Muscle of leg (tissue), 11 donors: Measurements from ENCODE around the gene CFAP92. TPM values are rescaled to one million over a fixed set of nuclear protein-coding genes. Genes with fewer than 3 reads are reported as not detected.

ENCODE experiments used
- DNase-seq: peaks from one replicate; pipeline ENCODE4 v3.0.0; 2013
- H3K27ac ChIP-seq: one replicate; pipeline ENCODE4 v1.5.1; 2013; ENCODE audit warnings: mild to moderate bottlenecking, low read length, control low read depth
- H3K27me3 ChIP-seq: one replicate; pipeline ENCODE4 v1.6.1; 2013; ENCODE audit warnings: low read length; ENCODE audit not compliant: control insufficient read depth, insufficient read depth
- H3K36me3 ChIP-seq: one replicate; pipeline ENCODE4 v1.6.1; 2013; ENCODE audit warnings: low read length; ENCODE audit not compliant: control insufficient read depth, insufficient read depth
- H3K4me1 ChIP-seq: one replicate; pipeline ENCODE4 v1.6.1; 2013; ENCODE audit warnings: low read length; ENCODE audit not compliant: control insufficient read depth, insufficient read depth
- H3K4me3 ChIP-seq: one replicate; pipeline ENCODE4 v1.5.1; 2013; ENCODE audit warnings: low read length, control low read depth
- H3K9me3 ChIP-seq: replicated peaks from 2 replicates; pipeline ENCODE4 v1.6.1; 2013; ENCODE audit warnings: low read depth, low read length; ENCODE audit not compliant: control insufficient read depth
- WGBS: methylation state at CpG from one replicate; pipeline ENCODE4 v1.1.5; 2013; ENCODE audit warnings: missing lambda C conversion rate; ENCODE audit not compliant: insufficient coverage; 5-methylcytosine and 5-hydroxymethylcytosine counted together
- polyA plus RNA-seq, 8 donors: library from polyadenylated mRNA; unstranded; fragments of 120-200 nt; gene quantifications; one replicate each; pipeline versions ENCODE4 v1.2.1 to v1.2.3, GENCODE V29; 2013; ENCODE audit warnings: inconsistent platforms in 1 of 8, low replicate concordance in 1 of 8; ENCODE audit not compliant: insufficient read length in 8 of 8, insufficient read depth in 1 of 8
- total RNA-seq: library from RNA; stranded (reverse); fragments of 120-200 nt; gene quantifications from one replicate; pipeline ENCODE4 v1.2.4, GENCODE V29; 2013

The CFAP92 gene
- total and polyA plus RNA-seq, 9 donors, result 0.27 to 1.1 (median 0.57) TPM

- no peaks in the 10 kb centered on the region for H3K9me3 ChIP-seq
- H3K4me1 ChIP-seq, result peaks cover 20% of the 10 kb centered on the region
- DNase-seq, result no peak
- 14% methylated on average over 1 of the region's 2 CpGs for WGBS
- no peaks in the 10 kb centered on the region for H3K36me3 ChIP-seq
- no peak overlapping the region for H3K4me3 ChIP-seq
- no peak overlapping the region for H3K27ac ChIP-seq
- H3K27me3 ChIP-seq, result peaks cover 27% of the 10 kb centered on the region
These were observed 13.9 kb upstream of the CFAP92 start for GRCh38 chr3:129007792-129008191.

- WGBS, result 57% methylated on average over 1 of the region's 3 CpGs
These were observed 13.0 kb upstream of the CFAP92 start for GRCh38 chr3:129006864-129007263.

GRCh38 chr3:129005526-129006303 is 11.8 kb upstream of the CFAP92 start:
- Histone ChIP-seq H3K4me3 (no peak overlapping the region), H3K9me3 (no peaks in the 10 kb centered on the region), H3K27me3 (peaks cover 47% of the 10 kb centered on the region), H3K36me3 (no peaks in the 10 kb centered on the region), H3K4me1 (peaks cover 23% of the 10 kb centered on the region), H3K27ac (no peak overlapping the region)
- 88% methylated on average over 4 of the region's 4 CpGs for WGBS
- no peak for DNase-seq

More at GRCh38 chr3:129006864-129007263, 13.0 kb upstream of the CFAP92 start:
- H3K9me3 ChIP-seq, result no peaks in the 10 kb centered on the region
- H3K27me3 ChIP-seq, result peaks cover 36% of the 10 kb centered on the region
- H3K27ac ChIP-seq, result no peak overlapping the region
- DNase-seq, result no peak
- H3K36me3 ChIP-seq, result no peaks in the 10 kb centered on the region
- H3K4me1 ChIP-seq, result peaks cover 20% of the 10 kb centered on the region
- no peak overlapping the region for H3K4me3 ChIP-seq

- peaks cover 57% of the 10 kb centered on the region for H3K27me3 ChIP-seq
- no peaks in the 10 kb centered on the region for H3K9me3 ChIP-seq
- no peaks in the 10 kb centered on the region for H3K36me3 ChIP-seq
- no peak overlapping the region for H3K4me3 ChIP-seq
- no peak overlapping the region for H3K27ac ChIP-seq
- peaks cover 25% of the 10 kb centered on the region for H3K4me1 ChIP-seq
- 71% methylated on average over 4 of the region's 6 CpGs for WGBS
- no peak for DNase-seq
These were observed 10.9 kb upstream of the CFAP92 start for GRCh38 chr3:129004639-129005295.

GRCh38 chr3:129003578-129004112 is 9.8 kb upstream of the CFAP92 start:
- Histone ChIP-seq H3K4me1 (peaks cover 25% of the 10 kb centered on the region), H3K27me3 (peaks cover 66% of the 10 kb centered on the region), H3K27ac (no peak overlapping the region), H3K4me3 (no peak overlapping the region), H3K9me3 (no peaks in the 10 kb centered on the region), H3K36me3 (no peaks in the 10 kb centered on the region)
- 7% methylated on average over 55 of the region's 55 CpGs for WGBS
- DNase-seq, result no peak

GRCh38 chr3:129002573-129003569 is 9.0 kb upstream of the CFAP92 start:
- H3K27me3 ChIP-seq, result peaks cover 66% of the 10 kb centered on the region
- no peaks in the 10 kb centered on the region for H3K9me3 ChIP-seq
- no peaks in the 10 kb centered on the region for H3K36me3 ChIP-seq
- DNase-seq, result no peak
- WGBS, result 42% methylated on average over 21 of the region's 28 CpGs
- H3K4me3 ChIP-seq, result no peak overlapping the region
- H3K4me1 ChIP-seq, result peaks cover 20% of the 10 kb centered on the region
- no peak overlapping the region for H3K27ac ChIP-seq

- Histone ChIP-seq H3K4me3 (peak overlapping the region; percentile 52), H3K27ac (no peak overlapping the region), H3K36me3 (no peaks in the 10 kb centered on the region), H3K4me1 (peaks cover 15% of the 10 kb centered on the region), H3K9me3 (no peaks in the 10 kb centered on the region), H3K27me3 (peaks cover 65% of the 10 kb centered on the region)
- DNase-seq, result no peak
- WGBS, result under 1% methylated on average over 81 of the region's 81 CpGs
These were observed 8.1 kb upstream of the CFAP92 start for GRCh38 chr3:129001806-129002572.

GRCh38 chr3:129001101-129001805 is 7.4 kb upstream of the CFAP92 start, which contains the start of gene EFCC1:
Gene EFCC1 (plus strand): TSS chr3:129001304. CDS start chr3:129001629, 325 bp downstream.
- H3K36me3 ChIP-seq, result no peaks in the 10 kb centered on the region
- H3K4me3 ChIP-seq, result peak within 1 kb of the TSS; percentile 52
- WGBS, result under 1% methylated on average over 60 of the region's 74 CpGs
- peak; percentile 81 for DNase-seq
- peaks cover 70% of the 10 kb centered on the region for H3K27me3 ChIP-seq
- H3K4me1 ChIP-seq, result peaks cover 13% of the 10 kb centered on the region
- H3K27ac ChIP-seq, result peak within 1 kb of the TSS; percentile 31
- H3K9me3 ChIP-seq, result no peaks in the 10 kb centered on the region

- H3K4me3 ChIP-seq, result peak overlapping the region; percentile 52
- H3K9me3 ChIP-seq, result no peaks in the 10 kb centered on the region
- no peak for DNase-seq
- H3K4me1 ChIP-seq, result peaks cover 13% of the 10 kb centered on the region
- H3K27ac ChIP-seq, result peak overlapping the region; percentile 14
- H3K27me3 ChIP-seq, result peaks cover 73% of the 10 kb centered on the region
- whole genome bisulfite sequencing, result 7% methylated on average over 8 of the region's 15 CpGs
- H3K36me3 ChIP-seq, result no peaks in the 10 kb centered on the region
These were observed 6.8 kb upstream of the CFAP92 start for GRCh38 chr3:129000742-129001100.
